Endothelial cell of umbilical vein (primary cell): ENCODE data around the gene TSPAN14. TPM values are rescaled to one million over a fixed set of nuclear protein-coding genes. Genes with fewer than 3 reads are reported as not detected.

Experiments
- BruUV-seq: library from RNA; stranded (reverse); fragments of 400-500 nt; replicated peaks from 2 replicates; lab custom pipeline; 2021; lab: Mats Ljungman, UMichigan
- CTCF ChIA-PET: fragments of 300-600, 350-600 bp; sonication (Branson Sonifier 250); formaldehyde crosslinking; loops from one replicate; lab custom pipeline; 2021; ENCODE audit warnings: antibody characterized with exemption, inconsistent platforms; lab: Charles Lee
- POLR2A ChIA-PET: fragments of 300-600, 350-600 bp; sonication (Branson Sonifier 250); formaldehyde crosslinking; loops from one replicate; lab custom pipeline; 2021; ENCODE audit warnings: antibody characterized with exemption, inconsistent platforms; lab: Charles Lee
- DNase-seq: peaks from one replicate; pipeline ENCODE4 v3.0.0-alpha.2; 2011; ENCODE audit warnings: low read depth, low spot score
- FAIRE-seq: peaks from 2 replicates; lab custom pipeline; 2011; peaks lifted over from hg19 to GRCh38; lab: Jason Lieb, UNC
- H2AFZ ChIP-seq: 2 replicates; pipeline ENCODE4 v1.6.0; 2012; ENCODE audit warnings: low read depth, low read length, control low read depth, inconsistent platforms
- H3K27ac ChIP-seq: 2 replicates; pipeline ENCODE4 v1.5.1; 2011; ENCODE audit warnings: low read depth, mild to moderate bottlenecking, control low read depth, low read length, moderate library complexity; ENCODE audit not compliant: insufficient read depth
- H3K27me3 ChIP-seq, 2 experiments: 2 replicates each; pipeline versions ENCODE4 v1.6.0 to v1.6.1; 2011; ENCODE audit warnings: low read length in 2 of 2, mixed read lengths in 1 of 2; ENCODE audit not compliant: control insufficient read depth in 2 of 2, insufficient read depth in 2 of 2
- H3K36me3 ChIP-seq, 2 experiments: 2 replicates in 1 of 2; 3 replicates in 1 of 2; pipeline ENCODE4 v1.5.1; 2011; ENCODE audit warnings: low read length in 2 of 2, mild to moderate bottlenecking in 1 of 2, moderate library complexity in 1 of 2; ENCODE audit not compliant: control insufficient read depth in 2 of 2, insufficient read depth in 2 of 2; ENCODE audit errors: extremely low read depth in 1 of 2
- H3K4me1 ChIP-seq: 3 replicates; pipeline ENCODE4 v1.5.1; 2011; ENCODE audit warnings: mild to moderate bottlenecking, low read length; ENCODE audit not compliant: control insufficient read depth, insufficient read depth; ENCODE audit errors: extremely low read depth
- H3K4me2 ChIP-seq: 2 replicates; pipeline ENCODE4 v1.6.1; 2011; ENCODE audit warnings: low read length, control low read depth, mixed read lengths; ENCODE audit not compliant: insufficient read depth
- H3K4me3 ChIP-seq, 3 experiments: fragments of 200-600 bp in 1 of 3; sonication (generic), shearing (Covaris generic) in 1 of 3; replicated peaks in 1 of 3; 2 replicates each; pipeline ENCODE4 v1.5.1; 2011 to 2016; ENCODE audit warnings: control low read depth in 3 of 3, low read length in 3 of 3, mild to moderate bottlenecking in 2 of 3, inconsistent platforms in 1 of 3, low read depth in 1 of 3, moderate library complexity in 1 of 3; ENCODE audit not compliant: insufficient read depth in 1 of 3
- H3K79me2 ChIP-seq: 2 replicates; pipeline ENCODE4 v1.6.0; 2012; ENCODE audit warnings: low read length, inconsistent platforms; ENCODE audit not compliant: control insufficient read depth, insufficient read depth
- H3K9ac ChIP-seq: replicated peaks from 2 replicates; pipeline ENCODE3; 2011; ENCODE audit warnings: low read length, control low read depth; ENCODE audit not compliant: insufficient read depth; ENCODE audit errors: extremely low read depth
- H3K9me1 ChIP-seq: replicated peaks from 3 replicates; pipeline ENCODE4 v1.6.0; 2011; ENCODE audit warnings: mild to moderate bottlenecking, low read length; ENCODE audit not compliant: control insufficient read depth, insufficient read depth; ENCODE audit errors: extremely low read depth
- H3K9me3 ChIP-seq: replicated peaks from 2 replicates; pipeline ENCODE4 v1.5.1; 2012; ENCODE audit warnings: low read length, inconsistent platforms; ENCODE audit not compliant: control insufficient read depth, insufficient read depth
- H4K20me1 ChIP-seq: replicated peaks from 2 replicates; pipeline ENCODE3; 2011; ENCODE audit warnings: mild to moderate bottlenecking, low read length; ENCODE audit not compliant: control insufficient read depth, insufficient read depth; ENCODE audit errors: extremely low read depth
- EZH2 ChIP-seq: IDR thresholded peaks from 2 replicates; pipeline ENCODE4 v1.6.1; 2012; ENCODE audit warnings: borderline replicate concordance, low read depth, mild to moderate bottlenecking, moderate library complexity, low read length, inconsistent platforms; ENCODE audit not compliant: severe bottlenecking
- FOS ChIP-seq: IDR thresholded peaks from 2 replicates; pipeline ENCODE4 v1.6.1; 2011; ENCODE audit warnings: mild to moderate bottlenecking, low read length, moderate library complexity, borderline replicate concordance; ENCODE audit not compliant: insufficient read depth
- GATA2 ChIP-seq: IDR thresholded peaks from 2 replicates; pipeline ENCODE4 v1.7.0; 2011; ENCODE audit warnings: low read depth, mild to moderate bottlenecking, moderate library complexity, mixed read lengths, low read length; ENCODE audit not compliant: insufficient read length, insufficient read depth
- JUN ChIP-seq: IDR thresholded peaks from 2 replicates; pipeline ENCODE4 v1.6.1; 2011; ENCODE audit warnings: borderline replicate concordance, low read depth; ENCODE audit not compliant: insufficient read length, insufficient read depth
- POLR2AphosphoS5 ChIP-seq: IDR thresholded peaks from 2 replicates; pipeline ENCODE4 v1.6.1; 2012; ENCODE audit warnings: low read depth, mild to moderate bottlenecking, control low read depth, low read length, moderate library complexity; ENCODE audit not compliant: insufficient read depth
- dilution Hi-C: fragments of 300-500 bp; cut with MboI; formaldehyde crosslinking; loops from one replicate; pipeline ENCODE4 v1.15.0; 2019; ENCODE audit warnings: low sequenced_read_pairs; ENCODE audit not compliant: extremely low pct_ligation_motif_present
- intact Hi-C: fragments of 100-400 bp; cut with micrococcal nuclease; formaldehyde crosslinking; loops from one replicate; pipeline ENCODE4 v1.10.0; 2022
- polyA plus RNA-seq, 4 experiments: library from polyadenylated mRNA; depleted of rRNA in 3 of 4; stranded (reverse) in 3 of 4; unstranded in 1 of 4; fragments of >200 nt; gene quantifications; 2 replicates each; pipeline versions ENCODE4 v1.2.1 to v1.2.3, GENCODE V29; 2011 to 2012; ENCODE audit warnings: missing spikeins in 1 of 4
- total RNA-seq: library from RNA; stranded (reverse); gene quantifications from 2 replicates; pipeline ENCODE4 v1.2.3, GENCODE V29; 2021
- TF ChIP-seq, protein P1 (sequence below), 2 donors: IDR thresholded peaks; 1 replicate in 1 of 2; 2 replicates in 1 of 2; pipeline ENCODE4 v1.5.1; 2011; ENCODE audit warnings: low read length in 2 of 2, mild to moderate bottlenecking in 2 of 2, moderate library complexity in 2 of 2, control low read depth in 1 of 2, inconsistent platforms in 1 of 2, low read depth in 1 of 2; ENCODE audit not compliant: insufficient read depth in 1 of 2; ENCODE audit errors: extremely low read depth in 1 of 2
- TF ChIP-seq, protein P2 (sequence below): IDR thresholded peaks from 2 replicates; pipeline ENCODE4 v1.6.1; 2011; ENCODE audit not compliant: insufficient read depth, insufficient read length

TSPAN14 gene
- total and polyA plus RNA-seq, 2 donors (not counting 3 experiments of a cell fraction or from before 2014, with no cell fraction given), result 210 to 242 TPM

DNA sequence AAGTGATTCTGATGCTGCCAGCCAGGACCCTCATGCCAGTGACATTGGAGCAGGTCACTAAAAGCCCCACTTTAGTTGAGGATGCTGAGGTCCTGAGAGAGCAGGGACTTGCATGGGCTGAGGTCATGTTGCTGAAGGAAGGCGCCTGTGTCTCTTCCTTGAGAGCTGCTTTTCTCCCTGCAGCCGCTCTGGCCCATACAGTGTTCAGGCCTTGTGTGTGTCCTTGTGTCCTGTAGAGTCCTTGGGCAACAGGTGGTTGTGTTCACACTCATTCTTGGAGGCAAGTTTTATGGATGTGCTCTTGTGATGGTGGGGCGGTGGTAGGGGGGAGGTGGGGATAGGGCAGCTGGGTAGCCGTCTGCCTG, 33.3 kb downstream of the TSPAN14 start:
- ChIA-PET CTCF (interaction anchor here (1.5 to 2.0 kb wide), 2 partner anchors 12 to 18 kb away, joined by 3 to 9 read pairs; no protein-coding TSS in a partner anchor), POLR2A (interaction anchor here (0.9 to 1.1 kb wide), 3 partner anchors 13 to 25 kb away, joined by 4 to 7 read pairs (median 6); no protein-coding TSS in a partner anchor)
- FAIRE-seq (no peak), DNase-seq (no peak)
- dilution Hi-C loops (no loop called here), intact Hi-C loops (no loop called here)
- H3K27me3 ChIP-seq, result no peaks in the 10 kb centered on the region
- no TSS peak for BruUV-seq
- peaks cover 100% of the 10 kb centered on the region for H3K79me2 ChIP-seq
- peaks cover 18% of the 10 kb centered on the region for H4K20me1 ChIP-seq
- no peaks in the 10 kb centered on the region for H3K9me1 ChIP-seq
- H3K4me1 ChIP-seq, result peaks cover 46% of the 10 kb centered on the region
- no peak overlapping the region for H2AFZ ChIP-seq
- no peaks in the 10 kb centered on the region for H3K9me3 ChIP-seq
- TF ChIP-seq, protein P1, sequence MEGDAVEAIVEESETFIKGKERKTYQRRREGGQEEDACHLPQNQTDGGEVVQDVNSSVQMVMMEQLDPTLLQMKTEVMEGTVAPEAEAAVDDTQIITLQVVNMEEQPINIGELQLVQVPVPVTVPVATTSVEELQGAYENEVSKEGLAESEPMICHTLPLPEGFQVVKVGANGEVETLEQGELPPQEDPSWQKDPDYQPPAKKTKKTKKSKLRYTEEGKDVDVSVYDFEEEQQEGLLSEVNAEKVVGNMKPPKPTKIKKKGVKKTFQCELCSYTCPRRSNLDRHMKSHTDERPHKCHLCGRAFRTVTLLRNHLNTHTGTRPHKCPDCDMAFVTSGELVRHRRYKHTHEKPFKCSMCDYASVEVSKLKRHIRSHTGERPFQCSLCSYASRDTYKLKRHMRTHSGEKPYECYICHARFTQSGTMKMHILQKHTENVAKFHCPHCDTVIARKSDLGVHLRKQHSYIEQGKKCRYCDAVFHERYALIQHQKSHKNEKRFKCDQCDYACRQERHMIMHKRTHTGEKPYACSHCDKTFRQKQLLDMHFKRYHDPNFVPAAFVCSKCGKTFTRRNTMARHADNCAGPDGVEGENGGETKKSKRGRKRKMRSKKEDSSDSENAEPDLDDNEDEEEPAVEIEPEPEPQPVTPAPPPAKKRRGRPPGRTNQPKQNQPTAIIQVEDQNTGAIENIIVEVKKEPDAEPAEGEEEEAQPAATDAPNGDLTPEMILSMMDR (IDR thresholded peaks at IDR 0.05; ENCODE audit: extremely low read depth in 1 of 2, insufficient read depth in 1 of 2, low read depth in 1 of 2, low read length in 2 of 2), result no peak
- TF ChIP-seq JUN, result no peak
- TF ChIP-seq POLR2AphosphoS5, result no peak
- TF ChIP-seq FOS, result no peak
- no peak for TF ChIP-seq GATA2
- TF ChIP-seq, protein P2, sequence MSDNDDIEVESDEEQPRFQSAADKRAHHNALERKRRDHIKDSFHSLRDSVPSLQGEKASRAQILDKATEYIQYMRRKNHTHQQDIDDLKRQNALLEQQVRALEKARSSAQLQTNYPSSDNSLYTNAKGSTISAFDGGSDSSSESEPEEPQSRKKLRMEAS, result no peak
- TF ChIP-seq EZH2, result no peak
- no peak overlapping the region for H3K4me2 ChIP-seq
- peaks cover 30 to 31% of the 10 kb centered on the region in 2 experiments for H3K36me3 ChIP-seq
- H3K27ac ChIP-seq, result no peak overlapping the region
- H3K9ac ChIP-seq, result no peak overlapping the region
- no peak overlapping the region for H3K4me3 ChIP-seq
